ENCODE data around the gene ZNF254.

The ZNF254 gene

GRCh38 chr19:24166055-24166454 is 79.1 kb downstream of the ZNF254 start:
- TF ChIP-seq CTCF (IDR thresholded peaks at IDR 0.05; ENCODE audit: extremely low read depth, missing control alignments) = no peak
- no peak for DNase-seq (ENCODE audit: low spot score)

GRCh38 chr19:24173882-24174281 is 86.9 kb downstream of the ZNF254 start:
- TF ChIP-seq CTCF (IDR thresholded peaks at IDR 0.05; ENCODE audit: extremely low read depth, missing control alignments) = no peak
- DNase-seq (ENCODE audit: low spot score) = no peak

- no peak for TF ChIP-seq CTCF (IDR thresholded peaks at IDR 0.05; ENCODE audit: extremely low read depth, missing control alignments)
These were observed 90.7 kb downstream of the ZNF254 start for GRCh38 chr19:24177686-24178085.

GRCh38 chr19:24178207-24178606 is 91.2 kb downstream of the ZNF254 start:
- DNase-seq (ENCODE audit: low spot score) = no peak
- no peak for TF ChIP-seq CTCF (IDR thresholded peaks at IDR 0.05; ENCODE audit: extremely low read depth, missing control alignments)

More at GRCh38 chr19:24177686-24178085, 90.7 kb downstream of the ZNF254 start:
- DNase-seq (ENCODE audit: low spot score) = no peak
